ENCODE data around the gene OTOP2. TPM values are rescaled to one million over a fixed set of nuclear protein-coding genes. Genes with fewer than 3 reads are reported as not detected.

OTOP2 gene
- total and polyA plus RNA-seq, 9 of the 15 experiments (the other 6 are each of a cell fraction or from before 2014, with no cell fraction given): 0.04 to 0.36 (median 0.14) TPM; not detected in 1

DNA sequence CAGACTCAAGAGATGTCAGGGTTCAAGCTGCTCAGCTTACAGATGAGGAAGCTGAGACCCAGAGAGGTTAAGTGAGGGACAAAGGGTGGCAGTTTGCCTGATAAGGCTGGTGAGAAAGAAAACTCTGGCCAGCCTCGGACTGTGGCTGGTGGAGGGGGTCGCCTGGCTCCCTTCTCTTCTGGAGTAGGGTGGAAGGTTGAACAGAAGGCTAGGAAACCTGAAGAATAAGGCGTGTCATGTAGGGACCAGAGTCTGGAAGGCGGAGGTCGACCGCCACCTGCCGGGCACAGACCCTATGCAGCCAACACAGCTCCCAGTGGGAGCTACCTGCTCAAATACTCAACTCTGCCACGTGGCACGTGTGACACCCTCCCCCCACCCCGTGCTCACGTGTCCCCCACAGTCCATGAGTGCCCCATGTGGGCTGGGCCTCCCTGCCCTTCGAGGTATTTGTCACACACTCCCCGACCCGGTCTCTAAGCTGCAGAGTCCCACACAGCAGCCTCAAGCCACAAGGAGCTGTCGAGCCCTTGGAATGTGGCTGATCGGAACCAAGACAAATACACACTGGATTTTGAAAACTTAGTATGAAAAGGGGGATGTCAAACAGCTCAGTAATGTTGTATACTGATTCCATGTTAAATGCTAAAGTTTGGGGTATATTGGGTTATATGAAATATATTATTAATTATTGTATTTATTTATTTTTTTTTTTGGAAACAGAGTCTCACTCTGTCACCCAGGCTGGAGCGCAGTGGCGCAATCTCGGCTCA lies 36.7 kb downstream of the OTOP2 start (continued):
- TF ChIP-seq ZNF263 (CRISPR knock-in tag; IDR thresholded peaks at IDR 0.05; ENCODE audit: borderline replicate concordance) (peak; percentile 52; the same call in 1 of the 2 replicates), YBX1 (IDR thresholded peaks at IDR 0.05) (no peak), FUS (optimal IDR thresholded peaks at IDR 0.05; ENCODE audit: low read depth, low read length) (no peak), HDGF (IDR thresholded peaks at IDR 0.05) (no peak), ESRRB (CRISPR knock-in tag; IDR thresholded peaks at IDR 0.05; ENCODE audit: borderline replicate concordance) (no peak), HOXB6 (CRISPR knock-in tag; IDR thresholded peaks at IDR 0.05; ENCODE audit: borderline replicate concordance) (no peak), CBFB (CRISPR knock-in tag; IDR thresholded peaks at IDR 0.05) (peak; percentile 30; the same call in 1 of the 2 replicates), NFYB (IDR thresholded peaks at IDR 0.05; ENCODE audit: extremely low read depth, insufficient read length) (no peak), ZNF347 (CRISPR knock-in tag; IDR thresholded peaks at IDR 0.05; ENCODE audit: low read depth) (no peak), FOXK1 (CRISPR knock-in tag; IDR thresholded peaks at IDR 0.05; ENCODE audit: borderline replicate concordance) (no peak), PHF21A (IDR thresholded peaks at IDR 0.05; ENCODE audit: borderline replicate concordance, low read depth) (peak; percentile 64; the same call in 1 of the 2 replicates)
- TF ChIP-seq, protein P1, sequence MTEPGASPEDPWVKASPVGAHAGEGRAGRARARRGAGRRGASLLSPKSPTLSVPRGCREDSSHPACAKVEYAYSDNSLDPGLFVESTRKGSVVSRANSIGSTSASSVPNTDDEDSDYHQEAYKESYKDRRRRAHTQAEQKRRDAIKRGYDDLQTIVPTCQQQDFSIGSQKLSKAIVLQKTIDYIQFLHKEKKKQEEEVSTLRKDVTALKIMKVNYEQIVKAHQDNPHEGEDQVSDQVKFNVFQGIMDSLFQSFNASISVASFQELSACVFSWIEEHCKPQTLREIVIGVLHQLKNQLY (CRISPR knock-in tag; conservative IDR thresholded peaks at IDR 0.05): 0 out of 4 replicates have a peak, but pooled peaks of 1 of the 2 experiments have one; percentile 27
- TF ChIP-seq, protein P2, sequence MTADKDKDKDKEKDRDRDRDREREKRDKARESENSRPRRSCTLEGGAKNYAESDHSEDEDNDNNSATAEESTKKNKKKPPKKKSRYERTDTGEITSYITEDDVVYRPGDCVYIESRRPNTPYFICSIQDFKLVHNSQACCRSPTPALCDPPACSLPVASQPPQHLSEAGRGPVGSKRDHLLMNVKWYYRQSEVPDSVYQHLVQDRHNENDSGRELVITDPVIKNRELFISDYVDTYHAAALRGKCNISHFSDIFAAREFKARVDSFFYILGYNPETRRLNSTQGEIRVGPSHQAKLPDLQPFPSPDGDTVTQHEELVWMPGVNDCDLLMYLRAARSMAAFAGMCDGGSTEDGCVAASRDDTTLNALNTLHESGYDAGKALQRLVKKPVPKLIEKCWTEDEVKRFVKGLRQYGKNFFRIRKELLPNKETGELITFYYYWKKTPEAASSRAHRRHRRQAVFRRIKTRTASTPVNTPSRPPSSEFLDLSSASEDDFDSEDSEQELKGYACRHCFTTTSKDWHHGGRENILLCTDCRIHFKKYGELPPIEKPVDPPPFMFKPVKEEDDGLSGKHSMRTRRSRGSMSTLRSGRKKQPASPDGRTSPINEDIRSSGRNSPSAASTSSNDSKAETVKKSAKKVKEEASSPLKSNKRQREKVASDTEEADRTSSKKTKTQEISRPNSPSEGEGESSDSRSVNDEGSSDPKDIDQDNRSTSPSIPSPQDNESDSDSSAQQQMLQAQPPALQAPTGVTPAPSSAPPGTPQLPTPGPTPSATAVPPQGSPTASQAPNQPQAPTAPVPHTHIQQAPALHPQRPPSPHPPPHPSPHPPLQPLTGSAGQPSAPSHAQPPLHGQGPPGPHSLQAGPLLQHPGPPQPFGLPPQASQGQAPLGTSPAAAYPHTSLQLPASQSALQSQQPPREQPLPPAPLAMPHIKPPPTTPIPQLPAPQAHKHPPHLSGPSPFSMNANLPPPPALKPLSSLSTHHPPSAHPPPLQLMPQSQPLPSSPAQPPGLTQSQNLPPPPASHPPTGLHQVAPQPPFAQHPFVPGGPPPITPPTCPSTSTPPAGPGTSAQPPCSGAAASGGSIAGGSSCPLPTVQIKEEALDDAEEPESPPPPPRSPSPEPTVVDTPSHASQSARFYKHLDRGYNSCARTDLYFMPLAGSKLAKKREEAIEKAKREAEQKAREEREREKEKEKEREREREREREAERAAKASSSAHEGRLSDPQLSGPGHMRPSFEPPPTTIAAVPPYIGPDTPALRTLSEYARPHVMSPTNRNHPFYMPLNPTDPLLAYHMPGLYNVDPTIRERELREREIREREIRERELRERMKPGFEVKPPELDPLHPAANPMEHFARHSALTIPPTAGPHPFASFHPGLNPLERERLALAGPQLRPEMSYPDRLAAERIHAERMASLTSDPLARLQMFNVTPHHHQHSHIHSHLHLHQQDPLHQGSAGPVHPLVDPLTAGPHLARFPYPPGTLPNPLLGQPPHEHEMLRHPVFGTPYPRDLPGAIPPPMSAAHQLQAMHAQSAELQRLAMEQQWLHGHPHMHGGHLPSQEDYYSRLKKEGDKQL (CRISPR knock-in tag; IDR thresholded peaks at IDR 0.05; ENCODE audit: borderline replicate concordance): no peak
- TF ChIP-seq, protein P3, sequence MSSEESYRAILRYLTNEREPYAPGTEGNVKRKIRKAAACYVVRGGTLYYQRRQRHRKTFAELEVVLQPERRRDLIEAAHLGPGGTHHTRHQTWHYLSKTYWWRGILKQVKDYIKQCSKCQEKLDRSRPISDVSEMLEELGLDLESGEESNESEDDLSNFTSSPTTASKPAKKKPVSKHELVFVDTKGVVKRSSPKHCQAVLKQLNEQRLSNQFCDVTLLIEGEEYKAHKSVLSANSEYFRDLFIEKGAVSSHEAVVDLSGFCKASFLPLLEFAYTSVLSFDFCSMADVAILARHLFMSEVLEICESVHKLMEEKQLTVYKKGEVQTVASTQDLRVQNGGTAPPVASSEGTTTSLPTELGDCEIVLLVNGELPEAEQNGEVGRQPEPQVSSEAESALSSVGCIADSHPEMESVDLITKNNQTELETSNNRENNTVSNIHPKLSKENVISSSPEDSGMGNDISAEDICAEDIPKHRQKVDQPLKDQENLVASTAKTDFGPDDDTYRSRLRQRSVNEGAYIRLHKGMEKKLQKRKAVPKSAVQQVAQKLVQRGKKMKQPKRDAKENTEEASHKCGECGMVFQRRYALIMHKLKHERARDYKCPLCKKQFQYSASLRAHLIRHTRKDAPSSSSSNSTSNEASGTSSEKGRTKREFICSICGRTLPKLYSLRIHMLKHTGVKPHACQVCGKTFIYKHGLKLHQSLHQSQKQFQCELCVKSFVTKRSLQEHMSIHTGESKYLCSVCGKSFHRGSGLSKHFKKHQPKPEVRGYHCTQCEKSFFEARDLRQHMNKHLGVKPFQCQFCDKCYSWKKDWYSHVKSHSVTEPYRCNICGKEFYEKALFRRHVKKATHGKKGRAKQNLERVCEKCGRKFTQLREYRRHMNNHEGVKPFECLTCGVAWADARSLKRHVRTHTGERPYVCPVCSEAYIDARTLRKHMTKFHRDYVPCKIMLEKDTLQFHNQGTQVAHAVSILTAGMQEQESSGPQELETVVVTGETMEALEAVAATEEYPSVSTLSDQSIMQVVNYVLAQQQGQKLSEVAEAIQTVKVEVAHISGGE (CRISPR knock-in tag; IDR thresholded peaks at IDR 0.05): no peak
- TF ChIP-seq, protein P4, sequence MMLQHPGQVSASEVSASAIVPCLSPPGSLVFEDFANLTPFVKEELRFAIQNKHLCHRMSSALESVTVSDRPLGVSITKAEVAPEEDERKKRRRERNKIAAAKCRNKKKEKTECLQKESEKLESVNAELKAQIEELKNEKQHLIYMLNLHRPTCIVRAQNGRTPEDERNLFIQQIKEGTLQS (IDR thresholded peaks at IDR 0.05): peak; percentile 32; the same call in 1 of the 2 replicates
- TF ChIP-seq, protein P4 (CRISPR knock-in tag; conservative IDR thresholded peaks at IDR 0.05): no peak
